ENCODE data around the gene FRMD1.

The FRMD1 gene

GRCh38 chr6:168118935-168119334 lies 39.9 kb upstream of the FRMD1 start:
- no peak for ATAC-seq (ENCODE audit: low read depth)
- Mint-ChIP-seq H3K36me3 (no peaks in the 10 kb centered on the region), H3K9me3 (peaks cover 6% of the 10 kb centered on the region)

GRCh38 chr6:168117942-168118341 lies 38.9 kb upstream of the FRMD1 start:
- ATAC-seq (ENCODE audit: low read depth) (no peak), DNase-seq (ENCODE audit: low spot score in 2 of 2) (no peak)
- H3K9me3 Mint-ChIP-seq, result peaks cover 5% of the 10 kb centered on the region
- H3K4me3 Mint-ChIP-seq, result no peak overlapping the region
- H3K4me1 Mint-ChIP-seq, result no peaks in the 10 kb centered on the region
- H3K27ac Mint-ChIP-seq, result no peak overlapping the region
- no peaks in the 10 kb centered on the region for H3K36me3 Mint-ChIP-seq
- no peaks in the 10 kb centered on the region for H3K27me3 Mint-ChIP-seq

More at GRCh38 chr6:168118935-168119334, 39.9 kb upstream of the FRMD1 start:
- Mint-ChIP-seq H3K4me3 (no peak overlapping the region), H3K4me1 (no peaks in the 10 kb centered on the region), H3K27me3 (no peaks in the 10 kb centered on the region), H3K27ac (no peak overlapping the region)
- no peak for DNase-seq (ENCODE audit: low spot score in 2 of 2)

- H3K27ac Mint-ChIP-seq, result no peak overlapping the region
- DNase-seq (ENCODE audit: low spot score in 2 of 2), result no peak
- ATAC-seq (ENCODE audit: low read depth), result no peak
- H3K36me3 Mint-ChIP-seq, result no peaks in the 10 kb centered on the region
- H3K4me3 Mint-ChIP-seq, result no peak overlapping the region
- no peaks in the 10 kb centered on the region for H3K27me3 Mint-ChIP-seq
- H3K9me3 Mint-ChIP-seq, result peaks cover 4% of the 10 kb centered on the region
- no peaks in the 10 kb centered on the region for H3K4me1 Mint-ChIP-seq
Measured at GRCh38 chr6:168116975-168117899, 38.2 kb upstream of the FRMD1 start.

GRCh38 chr6:168116438-168116974 lies 37.5 kb upstream of the FRMD1 start:
- H3K9me3 Mint-ChIP-seq, result peaks cover 4% of the 10 kb centered on the region
- no peak overlapping the region for H3K4me3 Mint-ChIP-seq

GRCh38 chr6:168115748-168116437 lies 36.9 kb upstream of the FRMD1 start:
- Mint-ChIP-seq H3K9me3 (peaks cover 4% of the 10 kb centered on the region), H3K27ac (no peak overlapping the region), H3K36me3 (no peaks in the 10 kb centered on the region), H3K4me3 (no peak overlapping the region), H3K27me3 (no peaks in the 10 kb centered on the region), H3K4me1 (no peaks in the 10 kb centered on the region)
- DNase-seq (ENCODE audit: low spot score in 2 of 2) (no peak), ATAC-seq (ENCODE audit: low read depth) (no peak)

More at GRCh38 chr6:168116438-168116974, 37.5 kb upstream of the FRMD1 start:
- no peak overlapping the region for H3K27ac Mint-ChIP-seq
- ATAC-seq (ENCODE audit: low read depth), result no peak
- no peaks in the 10 kb centered on the region for H3K36me3 Mint-ChIP-seq
- H3K27me3 Mint-ChIP-seq, result no peaks in the 10 kb centered on the region
- H3K4me1 Mint-ChIP-seq, result no peaks in the 10 kb centered on the region
- no peak for DNase-seq (ENCODE audit: low spot score in 2 of 2)

GRCh38 chr6:168113226-168113625 lies 34.2 kb upstream of the FRMD1 start:
- Mint-ChIP-seq H3K36me3 (no peaks in the 10 kb centered on the region), H3K4me3 (no peak overlapping the region), H3K9me3 (peaks cover 4% of the 10 kb centered on the region), H3K27me3 (peaks cover 2% of the 10 kb centered on the region), H3K4me1 (no peaks in the 10 kb centered on the region), H3K27ac (no peak overlapping the region)
- DNase-seq (ENCODE audit: low spot score in 2 of 2) (no peak), ATAC-seq (ENCODE audit: low read depth) (no peak)

- Mint-ChIP-seq H3K4me1 (no peaks in the 10 kb centered on the region), H3K36me3 (no peaks in the 10 kb centered on the region), H3K27me3 (peaks cover 2% of the 10 kb centered on the region), H3K9me3 (peaks cover 4% of the 10 kb centered on the region), H3K27ac (no peak overlapping the region), H3K4me3 (no peak overlapping the region)
- ATAC-seq (ENCODE audit: low read depth), result no peak
- no peak for DNase-seq (ENCODE audit: low spot score in 2 of 2)
Measured at GRCh38 chr6:168111911-168112310, 32.9 kb upstream of the FRMD1 start.

GRCh38 chr6:168110437-168110836 lies 31.4 kb upstream of the FRMD1 start:
- H3K9me3 Mint-ChIP-seq, result peaks cover 1% of the 10 kb centered on the region
- H3K27ac Mint-ChIP-seq, result no peak overlapping the region
- H3K4me1 Mint-ChIP-seq, result no peaks in the 10 kb centered on the region
- no peak for DNase-seq (ENCODE audit: low spot score in 2 of 2)
- H3K27me3 Mint-ChIP-seq, result peaks cover 2% of the 10 kb centered on the region
- no peaks in the 10 kb centered on the region for H3K36me3 Mint-ChIP-seq
- ATAC-seq (ENCODE audit: low read depth), result no peak
- no peak overlapping the region for H3K4me3 Mint-ChIP-seq

GRCh38 chr6:168109171-168109570 lies 30.2 kb upstream of the FRMD1 start:
- peaks cover 5% of the 10 kb centered on the region for H3K27me3 Mint-ChIP-seq
- H3K36me3 Mint-ChIP-seq, result no peaks in the 10 kb centered on the region
- no peak overlapping the region for H3K4me3 Mint-ChIP-seq
- ATAC-seq (ENCODE audit: low read depth), result no peak
- no peaks in the 10 kb centered on the region for H3K9me3 Mint-ChIP-seq
- no peaks in the 10 kb centered on the region for H3K4me1 Mint-ChIP-seq
- no peak overlapping the region for H3K27ac Mint-ChIP-seq
- no peak for DNase-seq (ENCODE audit: low spot score in 2 of 2)

- no peaks in the 10 kb centered on the region for H3K4me1 Mint-ChIP-seq
- H3K27ac Mint-ChIP-seq, result no peak overlapping the region
- no peaks in the 10 kb centered on the region for H3K9me3 Mint-ChIP-seq
- no peaks in the 10 kb centered on the region for H3K36me3 Mint-ChIP-seq
- H3K4me3 Mint-ChIP-seq, result no peak overlapping the region
- H3K27me3 Mint-ChIP-seq, result peaks cover 7% of the 10 kb centered on the region
- no peak for ATAC-seq (ENCODE audit: low read depth)
- no peak for DNase-seq (ENCODE audit: low spot score in 2 of 2)
Measured at GRCh38 chr6:168107191-168107983, 28.4 kb upstream of the FRMD1 start.

GRCh38 chr6:168106633-168107005 lies 27.6 kb upstream of the FRMD1 start:
- DNase-seq (ENCODE audit: low spot score in 2 of 2) (no peak), ATAC-seq (ENCODE audit: low read depth) (no peak)
- H3K9me3 Mint-ChIP-seq, result no peaks in the 10 kb centered on the region
- H3K27ac Mint-ChIP-seq, result no peak overlapping the region
- H3K4me1 Mint-ChIP-seq, result no peaks in the 10 kb centered on the region
- H3K36me3 Mint-ChIP-seq, result no peaks in the 10 kb centered on the region
- H3K4me3 Mint-ChIP-seq, result no peak overlapping the region
- H3K27me3 Mint-ChIP-seq, result peaks cover 7% of the 10 kb centered on the region

GRCh38 chr6:168105813-168106632 lies 27.0 kb upstream of the FRMD1 start:
- H3K27ac Mint-ChIP-seq, result no peak overlapping the region

GRCh38 chr6:168104636-168105035 lies 25.6 kb upstream of the FRMD1 start:
- no peaks in the 10 kb centered on the region for H3K36me3 Mint-ChIP-seq
- no peak for DNase-seq (ENCODE audit: low spot score in 2 of 2)
- H3K4me1 Mint-ChIP-seq, result no peaks in the 10 kb centered on the region
- H3K4me3 Mint-ChIP-seq, result no peak overlapping the region
- no peaks in the 10 kb centered on the region for H3K9me3 Mint-ChIP-seq
- ATAC-seq (ENCODE audit: low read depth), result no peak
- peaks cover 7% of the 10 kb centered on the region for H3K27me3 Mint-ChIP-seq
- no peak overlapping the region for H3K27ac Mint-ChIP-seq

More at GRCh38 chr6:168105813-168106632, 27.0 kb upstream of the FRMD1 start:
- ATAC-seq (ENCODE audit: low read depth) (no peak), DNase-seq (ENCODE audit: low spot score in 2 of 2) (no peak)
- no peaks in the 10 kb centered on the region for H3K36me3 Mint-ChIP-seq
- no peaks in the 10 kb centered on the region for H3K9me3 Mint-ChIP-seq
- H3K27me3 Mint-ChIP-seq, result peaks cover 7% of the 10 kb centered on the region
- H3K4me1 Mint-ChIP-seq, result no peaks in the 10 kb centered on the region
- no peak overlapping the region for H3K4me3 Mint-ChIP-seq

Measured in memory B cell (primary cell).